A172 (cell line): Measurements from ENCODE around the gene IL6. TPM values are rescaled to one million over a fixed set of nuclear protein-coding genes. Genes with fewer than 3 reads are reported as not detected.
"Not testable (repeated sequence)": the region's sequence is repeated elsewhere in the genome, so short reads cannot be mapped to it uniquely, and the experiment has no call there.

Experiments
- DNase-seq: peaks from one replicate; pipeline ENCODE4 v3.0.0-alpha.2; 2015; ENCODE audit warnings: low spot score
- total RNA-seq: library from RNA; depleted of rRNA; stranded (reverse); fragments of >200 nt; shearing (Covaris generic); gene quantifications from 2 replicates; pipeline ENCODE4 v1.2.3, GENCODE V29; 2014

Gene IL6
- total RNA-seq, 1 experiment from 2014 or later = not detected

DNA sequence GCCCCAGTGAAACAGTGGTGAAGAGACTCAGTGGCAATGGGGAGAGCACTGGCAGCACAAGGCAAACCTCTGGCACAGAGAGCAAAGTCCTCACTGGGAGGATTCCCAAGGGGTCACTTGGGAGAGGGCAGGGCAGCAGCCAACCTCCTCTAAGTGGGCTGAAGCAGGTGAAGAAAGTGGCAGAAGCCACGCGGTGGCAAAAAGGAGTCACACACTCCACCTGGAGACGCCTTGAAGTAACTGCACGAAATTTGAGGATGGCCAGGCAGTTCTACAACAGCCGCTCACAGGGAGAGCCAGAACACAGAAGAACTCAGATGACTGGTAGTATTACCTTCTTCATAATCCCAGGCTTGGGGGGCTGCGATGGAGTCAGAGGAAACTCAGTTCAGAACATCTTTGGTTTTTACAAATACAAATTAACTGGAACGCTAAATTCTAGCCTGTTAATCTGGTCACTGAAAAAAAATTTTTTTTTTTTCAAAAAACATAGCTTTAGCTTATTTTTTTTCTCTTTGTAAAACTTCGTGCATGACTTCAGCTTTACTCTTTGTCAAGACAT is 574 bp upstream of the IL6 start:
- peak; percentile 90 for DNase-seq

DNA sequence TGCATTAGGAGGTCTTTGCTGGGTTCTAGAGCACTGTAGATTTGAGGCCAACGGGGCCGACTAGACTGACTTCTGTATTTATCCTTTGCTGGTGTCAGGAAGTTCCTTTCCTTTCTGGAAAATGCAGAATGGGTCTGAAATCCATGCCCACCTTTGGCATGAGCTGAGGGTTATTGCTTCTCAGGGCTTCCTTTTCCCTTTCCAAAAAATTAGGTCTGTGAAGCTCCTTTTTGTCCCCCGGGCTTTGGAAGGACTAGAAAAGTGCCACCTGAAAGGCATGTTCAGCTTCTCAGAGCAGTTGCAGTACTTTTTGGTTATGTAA is 675 bp downstream of the IL6 start:
- no peak for DNase-seq

DNA sequence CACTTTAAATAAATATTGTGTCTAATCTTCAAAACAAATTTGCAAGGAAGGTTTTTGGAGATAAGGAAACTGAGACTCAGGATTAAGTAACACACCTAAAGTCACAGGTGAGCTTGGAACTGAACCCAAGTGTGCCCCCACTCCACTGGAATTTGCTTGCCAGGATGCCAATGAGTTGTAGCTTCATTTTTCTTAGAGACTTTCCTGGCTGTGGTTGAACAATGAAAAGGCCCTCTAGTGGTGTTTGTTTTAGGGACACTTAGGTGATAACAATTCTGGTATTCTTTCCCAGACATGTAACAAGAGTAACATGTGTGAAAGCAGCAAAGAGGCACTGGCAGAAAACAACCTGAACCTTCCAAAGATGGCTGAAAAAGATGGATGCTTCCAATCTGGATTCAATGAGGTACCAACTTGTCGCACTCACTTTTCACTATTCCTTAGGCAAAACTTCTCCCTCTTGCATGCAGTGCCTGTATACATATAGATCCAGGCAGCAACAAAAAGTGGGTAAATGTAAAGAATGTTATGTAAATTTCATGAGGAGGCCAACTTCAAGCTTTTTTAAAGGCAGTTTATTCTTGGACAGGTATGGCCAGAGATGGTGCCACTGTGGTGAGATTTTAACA is 1.5 kb downstream of the IL6 start:
- peak; percentile 74 for DNase-seq

DNA sequence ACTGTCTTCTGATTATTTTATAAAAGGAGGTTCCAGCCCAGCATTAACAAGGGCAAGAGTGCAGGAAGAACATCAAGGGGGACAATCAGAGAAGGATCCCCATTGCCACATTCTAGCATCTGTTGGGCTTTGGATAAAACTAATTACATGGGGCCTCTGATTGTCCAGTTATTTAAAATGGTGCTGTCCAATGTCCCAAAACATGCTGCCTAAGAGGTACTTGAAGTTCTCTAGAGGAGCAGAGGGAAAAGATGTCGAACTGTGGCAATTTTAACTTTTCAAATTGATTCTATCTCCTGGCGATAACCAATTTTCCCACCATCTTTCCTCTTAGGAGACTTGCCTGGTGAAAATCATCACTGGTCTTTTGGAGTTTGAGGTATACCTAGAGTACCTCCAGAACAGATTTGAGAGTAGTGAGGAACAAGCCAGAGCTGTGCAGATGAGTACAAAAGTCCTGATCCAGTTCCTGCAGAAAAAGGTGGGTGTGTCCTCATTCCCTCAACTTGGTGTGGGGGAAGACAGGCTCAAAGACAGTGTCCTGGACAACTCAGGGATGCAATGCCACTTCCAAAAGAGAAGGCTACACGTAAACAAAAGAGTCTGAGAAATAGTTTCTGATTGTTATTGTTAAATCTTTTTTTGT is 2.3 kb downstream of the IL6 start:
- no peak for DNase-seq

DNA sequence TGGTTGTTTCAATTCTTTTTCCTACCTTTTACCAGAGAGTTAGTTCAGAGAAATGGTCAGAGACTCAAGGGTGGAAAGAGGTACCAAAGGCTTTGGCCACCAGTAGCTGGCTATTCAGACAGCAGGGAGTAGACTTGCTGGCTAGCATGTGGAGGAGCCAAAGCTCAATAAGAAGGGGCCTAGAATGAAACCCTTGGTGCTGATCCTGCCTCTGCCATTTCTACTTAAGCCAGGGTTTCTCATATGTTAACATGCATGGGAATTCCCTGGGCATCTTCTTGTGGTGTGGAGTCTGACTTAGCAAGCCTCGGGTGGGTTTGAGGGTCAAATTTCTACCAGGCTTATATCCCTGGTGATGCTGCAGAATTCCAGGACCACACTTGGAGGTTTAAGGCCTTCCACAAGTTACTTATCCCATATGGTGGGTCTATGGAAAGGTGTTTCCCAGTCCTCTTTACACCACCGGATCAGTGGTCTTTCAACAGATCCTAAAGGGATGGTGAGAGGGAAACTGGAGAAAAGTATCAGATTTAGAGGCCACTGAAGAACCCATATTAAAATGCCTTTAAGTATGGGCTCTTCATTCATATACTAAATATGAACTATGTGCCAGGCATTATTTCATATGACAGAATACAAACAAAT is 3.2 kb downstream of the IL6 start:
- no peak for DNase-seq

DNA sequence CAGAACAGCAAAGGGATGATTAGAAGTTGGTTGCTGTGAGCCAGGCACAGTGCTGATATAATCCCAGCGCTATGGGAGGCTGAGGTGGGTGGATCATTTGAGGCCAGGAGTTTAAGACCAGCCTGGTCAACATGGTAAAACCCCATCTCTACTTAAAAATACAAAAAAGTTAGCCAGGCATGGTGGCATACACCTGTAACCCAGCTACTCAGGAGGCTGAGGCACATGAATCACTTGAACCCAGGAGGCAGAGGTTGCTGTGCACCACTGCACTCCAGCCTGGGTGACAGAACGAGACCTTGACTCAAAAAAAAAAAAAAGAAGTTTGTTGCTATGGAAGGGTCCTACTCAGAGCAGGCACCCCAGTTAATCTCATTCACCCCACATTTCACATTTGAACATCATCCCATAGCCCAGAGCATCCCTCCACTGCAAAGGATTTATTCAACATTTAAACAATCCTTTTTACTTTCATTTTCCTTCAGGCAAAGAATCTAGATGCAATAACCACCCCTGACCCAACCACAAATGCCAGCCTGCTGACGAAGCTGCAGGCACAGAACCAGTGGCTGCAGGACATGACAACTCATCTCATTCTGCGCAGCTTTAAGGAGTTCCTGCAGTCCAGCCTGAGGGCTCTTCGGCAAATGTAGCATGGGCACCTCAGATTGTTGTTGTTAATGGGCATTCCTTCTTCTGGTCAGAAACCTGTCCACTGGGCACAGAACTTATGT is 4.1 kb downstream of the IL6 start:
- DNase-seq = peak; percentile 93

DNA sequence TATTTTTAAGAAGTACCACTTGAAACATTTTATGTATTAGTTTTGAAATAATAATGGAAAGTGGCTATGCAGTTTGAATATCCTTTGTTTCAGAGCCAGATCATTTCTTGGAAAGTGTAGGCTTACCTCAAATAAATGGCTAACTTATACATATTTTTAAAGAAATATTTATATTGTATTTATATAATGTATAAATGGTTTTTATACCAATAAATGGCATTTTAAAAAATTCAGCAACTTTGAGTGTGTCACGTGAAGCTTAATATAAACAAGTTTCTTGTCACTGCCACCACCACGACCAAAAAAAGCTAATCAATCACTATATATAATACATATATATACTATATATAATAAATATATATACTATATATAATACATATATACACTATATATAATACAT is 4.8 kb downstream of the IL6 start:
- DNase-seq = no peak

DNA sequence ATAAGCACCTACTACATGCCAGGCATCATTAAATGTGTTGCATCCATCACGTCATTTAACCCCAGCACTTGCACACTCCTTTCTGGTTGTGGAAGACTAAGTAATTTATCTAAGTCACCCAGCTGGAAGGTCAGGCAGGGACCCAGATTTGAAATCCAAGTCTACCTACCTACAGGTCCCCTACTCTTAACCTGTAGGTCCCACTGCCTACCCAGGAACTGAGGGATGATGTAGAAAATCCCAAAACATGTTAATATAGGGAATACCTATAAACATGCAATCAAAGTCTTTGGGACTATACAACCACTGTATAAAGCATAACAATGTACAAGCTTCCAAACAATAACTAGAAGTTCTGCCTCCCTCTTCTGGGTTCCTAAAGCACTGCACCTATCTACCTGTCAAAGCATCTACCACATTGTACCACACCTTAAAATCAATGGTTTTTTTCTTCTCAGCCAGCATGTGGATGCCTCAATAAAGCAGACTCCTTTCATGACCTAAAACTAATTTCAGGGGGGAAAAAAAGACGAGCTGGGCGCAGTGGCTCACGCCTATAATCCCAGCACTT is 5.6 kb downstream of the IL6 start:
- DNase-seq = peak; percentile 35

DNA sequence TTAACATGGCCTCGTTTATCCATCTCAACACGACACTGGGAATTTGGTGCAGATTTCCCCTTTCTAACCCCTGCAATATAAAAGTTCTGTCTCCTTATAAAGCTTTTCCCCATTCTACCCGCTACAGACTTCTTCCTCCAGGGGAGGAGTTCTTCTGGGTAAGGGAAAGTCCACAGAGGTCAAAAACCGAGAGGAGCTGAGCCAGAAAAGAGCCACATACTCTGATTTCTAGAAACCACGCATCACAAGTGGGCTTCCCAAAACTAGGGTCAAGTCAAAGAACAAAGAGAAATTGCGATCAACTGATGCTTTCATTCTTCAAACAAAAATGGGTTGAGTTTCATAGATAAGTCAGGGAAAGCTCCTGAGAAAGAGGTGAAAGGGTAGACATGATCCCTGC is 6.8 kb downstream of the IL6 start:
- no peak for DNase-seq

DNA sequence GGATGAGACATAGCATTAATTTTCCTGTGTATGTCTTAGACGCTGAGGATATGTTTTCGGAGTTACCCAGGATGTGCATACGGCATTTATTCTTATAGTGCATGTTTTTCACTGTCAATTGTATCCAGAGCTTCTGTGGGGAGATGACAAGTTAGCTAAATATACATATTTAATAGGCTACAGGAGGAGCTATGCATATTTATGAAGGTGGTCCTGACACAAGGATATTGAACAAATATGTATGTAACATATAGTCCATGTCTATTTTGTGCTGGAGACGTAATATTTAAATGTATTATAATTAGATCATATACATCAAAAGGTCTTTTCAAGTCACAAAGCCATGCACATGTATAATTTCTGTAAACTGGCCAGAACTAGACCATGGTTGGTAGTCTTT is 16.0 kb downstream of the IL6 start:
- DNase-seq = no peak

DNA sequence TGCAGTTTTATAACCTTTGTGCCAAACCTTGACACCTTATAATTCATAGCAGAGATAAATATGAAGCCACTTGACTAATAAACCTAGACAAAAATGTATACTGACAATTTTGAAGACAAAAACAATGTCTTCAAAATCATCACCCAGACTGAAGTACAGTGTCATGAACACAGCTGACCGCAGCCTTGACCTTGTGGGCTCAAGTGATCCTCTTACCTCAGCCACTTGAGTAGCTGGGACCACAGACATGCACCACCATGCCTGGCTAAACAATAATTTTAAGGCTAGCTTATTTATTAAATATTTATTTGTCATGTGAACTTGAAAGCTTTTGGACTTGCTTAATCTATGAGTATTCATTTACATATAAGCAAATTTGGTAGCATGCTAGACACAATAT is 24.3 kb downstream of the IL6 start:
- DNase-seq = no peak

DNA sequence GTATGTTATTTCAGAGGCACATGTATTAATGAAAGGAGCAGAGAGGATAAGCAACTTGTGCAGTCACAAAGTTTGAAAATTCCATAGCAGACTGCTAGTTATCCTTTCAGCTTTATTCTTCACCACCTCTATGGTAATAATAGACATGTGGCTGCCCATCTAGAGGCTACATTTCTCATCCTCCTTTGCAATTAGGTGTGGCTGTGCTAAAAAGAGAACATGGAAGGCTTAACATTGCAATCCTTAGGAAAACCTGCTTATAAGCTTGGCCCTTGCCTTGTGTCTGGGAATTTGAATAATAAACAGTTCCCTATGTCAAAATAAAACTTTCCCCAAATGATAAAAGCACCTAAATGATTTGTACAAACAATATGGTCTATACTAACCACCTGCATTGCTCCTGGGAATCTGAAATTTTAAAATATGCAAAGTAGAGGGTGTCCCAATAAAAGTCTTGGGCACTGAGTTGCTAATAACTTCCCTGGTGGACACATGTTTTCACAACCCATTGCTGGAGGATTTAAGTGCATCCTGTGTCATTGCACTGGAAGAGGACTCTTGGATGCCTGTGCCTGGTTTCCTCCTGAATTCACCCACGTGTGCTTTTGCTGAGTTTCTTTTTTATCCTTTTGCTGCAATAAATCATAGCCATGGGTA is 30.5 kb downstream of the IL6 start:
- DNase-seq = no peak

DNA sequence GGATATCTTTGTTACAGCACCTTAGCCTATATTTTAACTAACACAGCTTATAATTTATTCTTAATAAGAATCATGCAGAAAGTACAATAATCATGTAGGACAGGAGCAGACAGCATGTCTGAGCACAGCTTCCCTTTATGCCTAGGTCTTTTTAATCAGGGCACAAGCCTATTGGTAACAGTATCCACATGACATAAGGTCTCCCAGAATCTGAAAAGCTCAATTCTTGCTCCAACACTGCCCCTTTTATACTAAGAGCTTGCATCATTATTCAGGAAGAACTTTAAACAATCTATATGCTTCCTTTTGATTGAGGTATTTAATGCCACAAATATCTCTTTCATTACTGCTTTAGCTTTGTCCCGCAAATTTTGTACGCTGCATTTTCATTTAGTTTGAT is 31.6 kb downstream of the IL6 start:
- DNase-seq = no peak

DNA sequence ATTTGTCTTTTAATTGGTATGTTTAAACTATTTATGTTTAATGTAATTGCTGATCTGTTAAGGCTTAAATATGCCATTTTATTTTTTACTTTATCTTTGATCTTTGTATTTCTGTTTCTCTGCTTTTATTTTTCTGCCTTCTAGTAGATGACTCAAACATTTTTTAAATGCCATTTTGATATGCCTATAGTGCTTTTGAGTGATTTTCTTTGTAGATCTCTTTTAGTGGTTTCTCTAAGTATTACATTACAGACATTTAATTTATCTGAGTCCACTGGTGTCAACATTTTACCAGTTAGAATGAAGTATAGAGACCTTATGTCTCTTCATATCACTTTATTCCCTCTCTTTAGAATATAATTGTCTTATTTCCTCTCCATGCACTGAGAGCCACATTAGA is 32.7 kb downstream of the IL6 start:
- peak; percentile 28 for DNase-seq

DNA sequence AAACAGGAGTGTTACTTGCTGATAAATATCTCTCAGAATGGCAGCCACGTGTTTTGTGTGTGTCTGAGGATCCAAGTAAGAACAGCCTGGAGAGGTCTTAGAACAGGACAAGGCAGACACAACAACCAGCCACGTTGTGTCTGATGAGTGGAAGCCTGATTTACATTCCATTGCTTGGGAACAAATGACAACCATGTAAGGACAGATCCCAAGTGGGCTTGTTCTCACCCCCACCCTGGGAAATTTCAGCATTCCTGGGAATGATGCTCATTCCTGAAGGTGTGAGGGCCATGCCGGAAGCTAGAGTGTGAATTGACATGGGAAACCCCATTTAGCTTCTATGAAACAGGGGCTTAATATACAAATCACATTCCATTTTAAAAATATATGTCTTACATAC is 35.9 kb downstream of the IL6 start:
- DNase-seq = no peak

DNA sequence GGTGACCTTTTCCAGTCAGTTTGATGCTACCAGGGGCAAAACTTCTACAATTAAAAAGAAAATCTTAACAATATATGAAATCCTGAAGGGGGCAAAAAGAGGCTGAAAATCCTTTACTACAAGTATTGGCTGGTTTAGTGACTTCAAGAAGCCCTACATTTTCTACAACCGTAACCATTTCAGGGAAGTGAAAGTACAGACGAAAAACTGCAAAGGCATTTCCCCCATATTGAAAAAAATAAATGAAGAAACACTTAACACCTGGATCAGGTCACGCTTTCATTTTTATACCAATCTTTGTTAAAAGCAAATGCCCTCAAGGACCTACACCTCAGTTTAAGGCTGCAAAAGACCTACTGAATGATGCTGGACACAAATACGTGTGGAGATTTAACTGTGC is 38.6 kb downstream of the IL6 start:
- no peak for DNase-seq

DNA sequence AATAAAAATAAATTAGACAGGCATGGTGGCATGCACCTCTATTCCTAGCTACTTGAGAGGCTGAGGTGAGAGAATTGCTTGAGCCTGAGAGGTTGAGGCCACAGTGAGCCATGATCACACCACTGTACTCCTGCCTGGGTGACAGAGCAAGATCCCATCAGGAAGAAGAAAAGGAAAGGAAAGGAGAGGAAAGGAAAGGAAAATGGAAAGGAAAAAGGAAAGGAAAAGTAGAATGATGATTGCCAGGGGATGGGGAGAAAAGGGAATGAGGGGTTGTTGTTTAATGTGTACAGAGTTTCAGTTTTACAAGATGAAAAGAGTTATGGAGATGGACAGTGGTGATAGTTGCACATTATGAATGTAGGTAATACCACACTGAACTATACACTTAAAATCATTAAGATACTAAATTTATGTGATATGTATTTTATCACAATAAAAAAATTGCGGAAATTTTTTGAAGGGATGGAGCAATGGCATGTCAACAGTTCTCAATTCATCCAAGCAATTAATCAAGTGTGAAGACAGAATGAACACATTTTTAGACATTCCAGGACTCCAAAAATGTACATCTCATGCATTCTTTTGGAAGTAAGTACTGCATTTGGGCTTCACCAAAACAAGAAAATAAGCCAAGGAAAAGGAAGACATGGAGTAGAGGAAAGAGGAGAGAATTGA is 44.3 kb downstream of the IL6 start:
- DNase-seq = no peak

DNA sequence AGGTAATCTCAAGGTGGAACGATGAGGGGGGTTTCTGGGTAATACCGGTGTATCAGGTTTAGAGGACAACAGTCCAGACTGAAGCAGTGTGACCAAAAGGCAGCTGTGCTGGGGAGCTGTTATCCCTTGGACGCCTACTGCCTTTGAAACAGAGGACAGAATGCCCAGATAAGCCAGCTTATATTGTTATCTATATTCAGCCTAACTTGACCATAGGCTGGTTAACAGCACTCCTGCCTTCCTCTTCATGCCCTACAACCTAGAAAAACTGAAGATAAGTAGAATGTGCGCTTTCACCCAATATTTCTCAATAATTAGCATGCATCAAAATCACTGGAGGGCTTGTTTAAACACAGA is 44.9 kb downstream of the IL6 start:
- no peak for DNase-seq

DNA sequence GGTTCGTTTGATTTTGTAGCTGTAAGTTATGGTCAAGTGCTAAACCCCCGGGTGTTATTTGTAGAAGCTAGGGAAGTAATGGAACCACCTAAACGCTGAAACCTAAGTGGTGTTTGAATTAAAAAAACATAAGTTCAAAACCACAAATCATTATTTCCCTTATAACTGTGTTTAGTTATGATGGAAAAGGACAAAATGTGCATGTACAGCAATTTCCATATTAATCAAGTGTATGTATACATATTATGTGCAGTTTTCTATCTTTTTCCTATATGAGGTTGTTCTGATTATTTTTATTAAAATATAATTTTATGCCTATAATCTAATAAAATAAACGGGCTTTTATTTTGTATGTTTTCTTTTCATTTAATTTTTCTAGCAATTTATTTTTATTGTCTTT is 45.9 kb downstream of the IL6 start:
- DNase-seq = no peak

DNA sequence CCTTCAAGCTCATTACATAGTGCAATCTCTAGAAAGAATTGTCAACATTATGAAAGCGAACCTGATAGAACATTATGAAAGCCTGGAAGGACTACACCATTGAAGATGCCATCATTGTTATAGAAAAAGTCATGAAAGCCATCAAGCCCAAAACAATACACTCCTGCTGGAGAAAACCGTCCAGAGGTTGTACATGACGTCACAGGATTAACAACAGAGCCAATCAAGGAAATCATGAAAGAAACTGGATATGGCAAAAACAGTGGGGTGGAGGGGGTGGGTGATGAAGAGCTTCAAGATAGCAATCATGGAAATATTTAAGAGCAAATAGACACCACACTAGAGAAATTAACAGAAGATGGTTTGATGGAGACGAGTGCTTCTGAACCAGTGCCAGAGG is 50.0 kb downstream of the IL6 start:
- DNase-seq = no peak

DNA sequence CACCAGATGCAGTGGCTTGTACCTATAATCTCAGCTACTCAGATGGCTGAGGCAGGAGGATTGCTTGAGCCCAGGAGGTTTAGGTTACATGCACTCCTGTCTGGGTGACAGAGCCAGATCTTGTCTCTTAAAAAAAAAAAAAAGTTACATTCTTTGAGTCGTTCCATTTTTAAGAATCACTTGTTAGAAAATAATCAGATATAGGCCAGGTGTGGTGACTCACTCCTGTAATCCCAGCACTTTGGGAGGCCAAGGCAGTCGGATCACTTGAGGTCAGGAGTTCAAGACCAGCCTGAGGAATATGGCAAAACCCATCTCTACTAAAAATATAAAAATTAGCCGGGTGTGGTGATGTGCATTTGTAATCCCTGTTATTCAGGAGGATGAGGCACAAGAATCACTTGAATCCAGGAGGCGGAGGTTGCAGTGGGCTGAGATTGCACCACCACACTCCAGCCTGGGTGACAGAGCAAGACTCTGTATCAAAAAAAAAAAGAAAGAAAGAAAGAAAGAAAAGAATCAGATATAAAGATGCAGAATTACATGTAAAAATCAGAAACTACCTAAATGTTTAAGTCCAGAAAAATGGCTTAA is 52.8 kb downstream of the IL6 start:
- DNase-seq = not testable (repeated sequence)
